HepG2 (cell line): ENCODE data around the gene HIGD1C. TPM values are rescaled to one million over a fixed set of nuclear protein-coding genes. Genes with fewer than 3 reads are reported as not detected.

Experiments used
- ARNT2 ChIP-seq: sonication (generic); formaldehyde crosslinking; IDR thresholded peaks from 2 replicates; pipeline ENCODE4 v1.8.0; 2022; ENCODE audit warnings: mild to moderate bottlenecking, low read depth, missing genetic modification reagents, moderate library complexity
- DR1 ChIP-seq: sonication (generic); formaldehyde crosslinking; IDR thresholded peaks from 2 replicates; pipeline ENCODE4 v1.8.0; 2021; ENCODE audit warnings: mild to moderate bottlenecking, missing genetic modification reagents, inconsistent platforms
- FOXP1 ChIP-seq, 2 experiments: fragments of 450-650 bp in 1 of 2; IDR thresholded peaks; 2 replicates each; pipeline ENCODE4 v1.6.1; 2017 to 2018; ENCODE audit warnings: antibody characterized with exemption in 1 of 2
- GATA4 ChIP-seq: sonication (generic); IDR thresholded peaks from 2 replicates; pipeline ENCODE4 v1.6.1; 2016; ENCODE audit warnings: antibody characterized with exemption, low read depth, borderline replicate concordance
- MTA1 ChIP-seq: sonication (generic); formaldehyde crosslinking; IDR thresholded peaks from 2 replicates; pipeline ENCODE4 v1.4.0; 2020; ENCODE audit warnings: missing genetic modification reagents, mild to moderate bottlenecking, borderline replicate concordance
- NAIF1 ChIP-seq: sonication (generic); formaldehyde crosslinking; IDR thresholded peaks from 2 replicates; pipeline ENCODE4 v1.5.0; 2020; ENCODE audit warnings: mild to moderate bottlenecking, missing genetic modification reagents, borderline replicate concordance
- PCBP2 ChIP-seq: fragments of 200-400 bp; formaldehyde crosslinking; optimal IDR thresholded peaks from 2 replicates; pipeline ENCODE3; 2018; ENCODE audit warnings: low read length, low read depth; ENCODE audit not compliant: poor library complexity, severe bottlenecking
- POLR2AphosphoS5 ChIP-seq: IDR thresholded peaks from 2 replicates; pipeline ENCODE4 v1.6.1; 2012; ENCODE audit warnings: low read depth, low read length
- SRY ChIP-seq: sonication (generic); formaldehyde crosslinking; IDR thresholded peaks from 2 replicates; pipeline ENCODE4 v1.8.0; 2022; ENCODE audit warnings: mild to moderate bottlenecking, missing genetic modification reagents
- ZNF792 ChIP-seq: IDR thresholded peaks from 2 replicates; pipeline ENCODE4 v1.6.1; 2016
- polyA plus RNA-seq, 8 experiments: library from polyadenylated mRNA; depleted of rRNA in 3 of 8; stranded (reverse) in 7 of 8; unstranded in 1 of 8; fragments of >200 nt; fragmentation: Illumina TruSeq in 4 of 8; extraction: Trizol in 4 of 8; gene quantifications; 2 replicates each; pipeline versions ENCODE4 v1.2.1 to v1.2.3, GENCODE V29; 2011 to 2016; ENCODE audit warnings: low read depth in 4 of 8, missing spikeins in 1 of 8, mixed read lengths in 1 of 8; ENCODE audit not compliant: insufficient read depth in 1 of 8
- total RNA-seq, 5 experiments: library from RNA; depleted of rRNA; stranded (reverse); fragments of >200 nt; fragmentation: Illumina TruSeq; extraction: Trizol; gene quantifications; 2 replicates each; pipeline ENCODE4 v1.2.3, GENCODE V29; 2016; ENCODE audit warnings: low read depth in 1 of 5
- TF ChIP-seq, protein P1 (sequence below): sonication (generic); formaldehyde crosslinking; IDR thresholded peaks from 2 replicates; pipeline ENCODE4 v1.8.0; 2022; ENCODE audit warnings: mild to moderate bottlenecking, missing genetic modification reagents; ENCODE audit not compliant: insufficient replicate concordance
- TF ChIP-seq, protein P2 (sequence below): sonication (generic); formaldehyde crosslinking; IDR thresholded peaks from 2 replicates; pipeline ENCODE4 v1.5.0; 2020; ENCODE audit warnings: mild to moderate bottlenecking, missing genetic modification reagents, moderate library complexity
- TF ChIP-seq, protein P3 (sequence below): sonication (generic); formaldehyde crosslinking; IDR thresholded peaks from 2 replicates; pipeline ENCODE4 v1.9.0; 2021; ENCODE audit warnings: missing genetic modification reagents, borderline replicate concordance
- TF ChIP-seq, protein P4 (sequence below): sonication (generic); formaldehyde crosslinking; IDR thresholded peaks from 2 replicates; pipeline ENCODE4 v1.4.0; 2020; ENCODE audit warnings: missing genetic modification reagents, borderline replicate concordance
- TF ChIP-seq, protein P5 (sequence below): sonication (generic); formaldehyde crosslinking; IDR thresholded peaks from 2 replicates; pipeline ENCODE4 v1.5.1; 2020; ENCODE audit warnings: missing genetic modification reagents, mild to moderate bottlenecking, borderline replicate concordance
- TF ChIP-seq, protein P6 (sequence below): sonication (generic); formaldehyde crosslinking; conservative IDR thresholded peaks from 2 replicates; pipeline ENCODE4 v1.5.0; 2020; ENCODE audit warnings: missing genetic modification reagents

HIGD1C gene
- total and polyA plus RNA-seq, 2 of the 13 experiments (the other 11 are each of a cell fraction or from before 2014, with no cell fraction given): not detected

DNA sequence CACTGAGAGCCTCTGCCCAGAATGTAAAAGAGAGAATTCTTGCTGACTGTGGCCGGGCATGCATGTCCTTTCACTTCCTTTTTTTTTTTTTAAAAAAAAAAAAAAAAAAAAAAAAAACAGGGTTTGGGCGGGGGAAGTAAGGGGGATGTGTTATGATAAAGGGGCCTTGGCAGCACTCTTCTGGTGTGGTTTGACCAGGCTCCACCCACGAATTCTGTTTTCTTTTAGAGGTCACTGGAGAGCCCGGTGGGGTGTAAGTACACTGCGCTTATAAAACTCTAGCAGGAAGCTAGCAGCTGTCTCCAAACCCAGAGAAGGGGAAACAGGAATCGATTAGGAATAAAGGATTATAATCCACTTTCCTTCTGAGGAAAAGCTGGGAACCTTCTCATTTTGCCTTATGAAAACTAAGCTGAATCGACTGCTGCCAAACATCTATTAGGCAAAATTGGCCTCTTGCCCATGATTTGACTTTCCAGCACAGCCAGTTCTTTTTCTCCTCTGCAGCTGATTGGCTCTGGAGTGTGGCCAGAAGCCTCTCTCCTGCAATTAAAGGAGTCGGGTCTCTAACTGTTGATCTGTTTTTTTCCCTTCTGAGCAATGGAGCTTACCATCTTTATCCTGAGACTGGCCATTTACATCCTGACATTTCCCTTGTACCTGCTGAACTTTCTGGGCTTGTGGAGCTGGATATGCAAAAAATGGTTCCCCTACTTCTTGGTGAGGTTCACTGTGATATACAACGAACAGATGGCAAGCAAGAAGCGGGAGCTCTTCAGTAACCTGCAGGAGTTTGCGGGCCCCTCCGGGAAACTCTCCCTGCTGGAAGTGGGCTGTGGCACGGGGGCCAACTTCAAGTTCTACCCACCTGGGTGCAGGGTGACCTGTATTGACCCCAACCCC lies 27.7 kb upstream of the HIGD1C start (continued):
- TF ChIP-seq, protein P1, sequence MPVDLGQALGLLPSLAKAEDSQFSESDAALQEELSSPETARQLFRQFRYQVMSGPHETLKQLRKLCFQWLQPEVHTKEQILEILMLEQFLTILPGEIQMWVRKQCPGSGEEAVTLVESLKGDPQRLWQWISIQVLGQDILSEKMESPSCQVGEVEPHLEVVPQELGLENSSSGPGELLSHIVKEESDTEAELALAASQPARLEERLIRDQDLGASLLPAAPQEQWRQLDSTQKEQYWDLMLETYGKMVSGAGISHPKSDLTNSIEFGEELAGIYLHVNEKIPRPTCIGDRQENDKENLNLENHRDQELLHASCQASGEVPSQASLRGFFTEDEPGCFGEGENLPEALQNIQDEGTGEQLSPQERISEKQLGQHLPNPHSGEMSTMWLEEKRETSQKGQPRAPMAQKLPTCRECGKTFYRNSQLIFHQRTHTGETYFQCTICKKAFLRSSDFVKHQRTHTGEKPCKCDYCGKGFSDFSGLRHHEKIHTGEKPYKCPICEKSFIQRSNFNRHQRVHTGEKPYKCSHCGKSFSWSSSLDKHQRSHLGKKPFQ (CRISPR knock-in tag): no peak
- TF ChIP-seq GATA4 (no peak), POLR2AphosphoS5 (peak; percentile 45; the same call in 1 of the 2 replicates), PCBP2 (no peak), NAIF1 (CRISPR knock-in tag) (no peak), DR1 (no peak), ARNT2 (no peak), MTA1 (CRISPR knock-in tag) (no peak), ZNF792 (no peak), FOXP1 (IDR thresholded peaks at IDR 0.05) (no peak), FOXP1 (CRISPR knock-in tag; IDR thresholded peaks at IDR 0.05) (no peak), SRY (CRISPR knock-in tag) (no peak)
- TF ChIP-seq, protein P2, sequence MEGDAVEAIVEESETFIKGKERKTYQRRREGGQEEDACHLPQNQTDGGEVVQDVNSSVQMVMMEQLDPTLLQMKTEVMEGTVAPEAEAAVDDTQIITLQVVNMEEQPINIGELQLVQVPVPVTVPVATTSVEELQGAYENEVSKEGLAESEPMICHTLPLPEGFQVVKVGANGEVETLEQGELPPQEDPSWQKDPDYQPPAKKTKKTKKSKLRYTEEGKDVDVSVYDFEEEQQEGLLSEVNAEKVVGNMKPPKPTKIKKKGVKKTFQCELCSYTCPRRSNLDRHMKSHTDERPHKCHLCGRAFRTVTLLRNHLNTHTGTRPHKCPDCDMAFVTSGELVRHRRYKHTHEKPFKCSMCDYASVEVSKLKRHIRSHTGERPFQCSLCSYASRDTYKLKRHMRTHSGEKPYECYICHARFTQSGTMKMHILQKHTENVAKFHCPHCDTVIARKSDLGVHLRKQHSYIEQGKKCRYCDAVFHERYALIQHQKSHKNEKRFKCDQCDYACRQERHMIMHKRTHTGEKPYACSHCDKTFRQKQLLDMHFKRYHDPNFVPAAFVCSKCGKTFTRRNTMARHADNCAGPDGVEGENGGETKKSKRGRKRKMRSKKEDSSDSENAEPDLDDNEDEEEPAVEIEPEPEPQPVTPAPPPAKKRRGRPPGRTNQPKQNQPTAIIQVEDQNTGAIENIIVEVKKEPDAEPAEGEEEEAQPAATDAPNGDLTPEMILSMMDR: no peak
- TF ChIP-seq, protein P3, sequence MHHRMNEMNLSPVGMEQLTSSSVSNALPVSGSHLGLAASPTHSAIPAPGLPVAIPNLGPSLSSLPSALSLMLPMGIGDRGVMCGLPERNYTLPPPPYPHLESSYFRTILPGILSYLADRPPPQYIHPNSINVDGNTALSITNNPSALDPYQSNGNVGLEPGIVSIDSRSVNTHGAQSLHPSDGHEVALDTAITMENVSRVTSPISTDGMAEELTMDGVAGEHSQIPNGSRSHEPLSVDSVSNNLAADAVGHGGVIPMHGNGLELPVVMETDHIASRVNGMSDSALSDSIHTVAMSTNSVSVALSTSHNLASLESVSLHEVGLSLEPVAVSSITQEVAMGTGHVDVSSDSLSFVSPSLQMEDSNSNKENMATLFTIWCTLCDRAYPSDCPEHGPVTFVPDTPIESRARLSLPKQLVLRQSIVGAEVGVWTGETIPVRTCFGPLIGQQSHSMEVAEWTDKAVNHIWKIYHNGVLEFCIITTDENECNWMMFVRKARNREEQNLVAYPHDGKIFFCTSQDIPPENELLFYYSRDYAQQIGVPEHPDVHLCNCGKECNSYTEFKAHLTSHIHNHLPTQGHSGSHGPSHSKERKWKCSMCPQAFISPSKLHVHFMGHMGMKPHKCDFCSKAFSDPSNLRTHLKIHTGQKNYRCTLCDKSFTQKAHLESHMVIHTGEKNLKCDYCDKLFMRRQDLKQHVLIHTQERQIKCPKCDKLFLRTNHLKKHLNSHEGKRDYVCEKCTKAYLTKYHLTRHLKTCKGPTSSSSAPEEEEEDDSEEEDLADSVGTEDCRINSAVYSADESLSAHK (CRISPR knock-in tag): no peak
- TF ChIP-seq, protein P4, sequence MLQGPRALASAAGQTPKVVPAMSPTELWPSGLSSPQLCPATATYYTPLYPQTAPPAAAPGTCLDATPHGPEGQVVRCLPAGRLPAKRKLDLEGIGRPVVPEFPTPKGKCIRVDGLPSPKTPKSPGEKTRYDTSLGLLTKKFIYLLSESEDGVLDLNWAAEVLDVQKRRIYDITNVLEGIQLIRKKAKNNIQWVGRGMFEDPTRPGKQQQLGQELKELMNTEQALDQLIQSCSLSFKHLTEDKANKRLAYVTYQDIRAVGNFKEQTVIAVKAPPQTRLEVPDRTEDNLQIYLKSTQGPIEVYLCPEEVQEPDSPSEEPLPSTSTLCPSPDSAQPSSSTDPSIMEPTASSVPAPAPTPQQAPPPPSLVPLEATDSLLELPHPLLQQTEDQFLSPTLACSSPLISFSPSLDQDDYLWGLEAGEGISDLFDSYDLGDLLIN (CRISPR knock-in tag): no peak
- TF ChIP-seq, protein P5, sequence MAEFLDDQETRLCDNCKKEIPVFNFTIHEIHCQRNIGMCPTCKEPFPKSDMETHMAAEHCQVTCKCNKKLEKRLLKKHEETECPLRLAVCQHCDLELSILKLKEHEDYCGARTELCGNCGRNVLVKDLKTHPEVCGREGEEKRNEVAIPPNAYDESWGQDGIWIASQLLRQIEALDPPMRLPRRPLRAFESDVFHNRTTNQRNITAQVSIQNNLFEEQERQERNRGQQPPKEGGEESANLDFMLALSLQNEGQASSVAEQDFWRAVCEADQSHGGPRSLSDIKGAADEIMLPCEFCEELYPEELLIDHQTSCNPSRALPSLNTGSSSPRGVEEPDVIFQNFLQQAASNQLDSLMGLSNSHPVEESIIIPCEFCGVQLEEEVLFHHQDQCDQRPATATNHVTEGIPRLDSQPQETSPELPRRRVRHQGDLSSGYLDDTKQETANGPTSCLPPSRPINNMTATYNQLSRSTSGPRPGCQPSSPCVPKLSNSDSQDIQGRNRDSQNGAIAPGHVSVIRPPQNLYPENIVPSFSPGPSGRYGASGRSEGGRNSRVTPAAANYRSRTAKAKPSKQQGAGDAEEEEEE (CRISPR knock-in tag): no peak
- TF ChIP-seq, protein P6, sequence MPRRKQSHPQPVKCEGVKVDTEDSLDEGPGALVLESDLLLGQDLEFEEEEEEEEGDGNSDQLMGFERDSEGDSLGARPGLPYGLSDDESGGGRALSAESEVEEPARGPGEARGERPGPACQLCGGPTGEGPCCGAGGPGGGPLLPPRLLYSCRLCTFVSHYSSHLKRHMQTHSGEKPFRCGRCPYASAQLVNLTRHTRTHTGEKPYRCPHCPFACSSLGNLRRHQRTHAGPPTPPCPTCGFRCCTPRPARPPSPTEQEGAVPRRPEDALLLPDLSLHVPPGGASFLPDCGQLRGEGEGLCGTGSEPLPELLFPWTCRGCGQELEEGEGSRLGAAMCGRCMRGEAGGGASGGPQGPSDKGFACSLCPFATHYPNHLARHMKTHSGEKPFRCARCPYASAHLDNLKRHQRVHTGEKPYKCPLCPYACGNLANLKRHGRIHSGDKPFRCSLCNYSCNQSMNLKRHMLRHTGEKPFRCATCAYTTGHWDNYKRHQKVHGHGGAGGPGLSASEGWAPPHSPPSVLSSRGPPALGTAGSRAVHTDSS: no peak
